DOHH2 (cell line): Measurements from ENCODE around the gene CDKAL1.

ENCODE experiments used
- H3F3A ChIP-seq: fragments of 200-600 bp; sonication (generic), shearing (Covaris generic); 2 replicates; pipeline ENCODE4 v1.6.0; 2016; ENCODE audit warnings: antibody characterized with exemption, mild to moderate bottlenecking; ENCODE audit not compliant: control insufficient read depth, insufficient read depth
- H3K27ac ChIP-seq: fragments of 200-600 bp; sonication (generic); 2 replicates; pipeline ENCODE4 v1.5.1; 2014; ENCODE audit warnings: low read depth, mild to moderate bottlenecking, low read length, moderate library complexity
- H3K27me3 ChIP-seq: fragments of 200-600 bp; sonication (generic); 2 replicates; pipeline ENCODE4 v1.6.1; 2014; ENCODE audit warnings: mild to moderate bottlenecking, low read length, mixed read lengths; ENCODE audit not compliant: control insufficient read depth
- H3K36me3 ChIP-seq: fragments of 200-600 bp; sonication (generic); 2 replicates; pipeline ENCODE4 v1.6.1; 2014; ENCODE audit warnings: mild to moderate bottlenecking, low read length, moderate library complexity, mixed read lengths; ENCODE audit not compliant: control insufficient read depth
- H3K4me1 ChIP-seq: fragments of 200-600 bp; sonication (generic); 2 replicates; pipeline ENCODE4 v1.6.1; 2014; ENCODE audit warnings: mild to moderate bottlenecking, low read length, mixed read lengths; ENCODE audit not compliant: control insufficient read depth
- H3K4me2 ChIP-seq: fragments of 200-600 bp; sonication (generic); 2 replicates; pipeline ENCODE4 v1.6.0; 2014; ENCODE audit warnings: mild to moderate bottlenecking, low read length, moderate library complexity
- H3K4me3 ChIP-seq: fragments of 200-600 bp; sonication (generic); 2 replicates; pipeline ENCODE4 v1.5.1; 2014; ENCODE audit warnings: mild to moderate bottlenecking, low read length, mixed read lengths
- H3K79me2 ChIP-seq: fragments of 200-600 bp; sonication (generic); 2 replicates; pipeline ENCODE4 v1.6.1; 2014; ENCODE audit warnings: mild to moderate bottlenecking, low read length, mixed read lengths; ENCODE audit not compliant: control insufficient read depth
- H3K9me2 ChIP-seq: fragments of 200-600 bp; sonication (generic); replicated peaks from 2 replicates; pipeline ENCODE4 v1.6.1; 2014; ENCODE audit warnings: mild to moderate bottlenecking, low read length, mixed read lengths; ENCODE audit not compliant: control insufficient read depth
- H3K9me3 ChIP-seq: fragments of 200-600 bp; sonication (generic); 2 replicates; pipeline ENCODE4 v1.6.1; 2014; ENCODE audit warnings: antibody characterized with exemption, low read length, mixed read lengths; ENCODE audit not compliant: control insufficient read depth, insufficient read depth
- H4K20me1 ChIP-seq: fragments of 200-600 bp; sonication (generic); 2 replicates; pipeline ENCODE4 v1.6.0; 2014; ENCODE audit warnings: low read depth, mild to moderate bottlenecking, antibody characterized with exemption, low read length, moderate library complexity; ENCODE audit not compliant: control insufficient read depth, insufficient read depth
- CTCF ChIP-seq: fragments of 200-600 bp; sonication (generic); IDR thresholded peaks from one replicate; pipeline ENCODE4 v1.5.1; 2014; ENCODE audit warnings: antibody characterized with exemption, mild to moderate bottlenecking, low read depth, low read length; ENCODE audit not compliant: poor library complexity, severe bottlenecking
- EZH2phosphoT487 ChIP-seq: fragments of 200-600 bp; sonication (generic); IDR thresholded peaks from 2 replicates; pipeline ENCODE4 v1.6.1; 2017; ENCODE audit warnings: borderline replicate concordance, mild to moderate bottlenecking, antibody characterized with exemption, low read length, moderate library complexity, mixed read lengths

CDKAL1 gene

GRCh38 chr6:20633566-20634340, 99.5 kb downstream of the CDKAL1 start:
- Histone ChIP-seq H3K4me2 (no peak overlapping the region), H3K9me3 (no peaks in the 10 kb centered on the region), H3K4me3 (no peak overlapping the region), H3K4me1 (no peaks in the 10 kb centered on the region), H3K27me3 (no peaks in the 10 kb centered on the region), H3K79me2 (no peaks in the 10 kb centered on the region; the same call in 1 of the 2 replicates), H3K36me3 (no peaks in the 10 kb centered on the region), H3K27ac (no peak overlapping the region), H3K9me2 (no peaks in the 10 kb centered on the region), H4K20me1 (no peaks in the 10 kb centered on the region), H3F3A (no peaks in the 10 kb centered on the region)
- TF ChIP-seq CTCF = no peak
- no peak for TF ChIP-seq EZH2phosphoT487

DNA sequence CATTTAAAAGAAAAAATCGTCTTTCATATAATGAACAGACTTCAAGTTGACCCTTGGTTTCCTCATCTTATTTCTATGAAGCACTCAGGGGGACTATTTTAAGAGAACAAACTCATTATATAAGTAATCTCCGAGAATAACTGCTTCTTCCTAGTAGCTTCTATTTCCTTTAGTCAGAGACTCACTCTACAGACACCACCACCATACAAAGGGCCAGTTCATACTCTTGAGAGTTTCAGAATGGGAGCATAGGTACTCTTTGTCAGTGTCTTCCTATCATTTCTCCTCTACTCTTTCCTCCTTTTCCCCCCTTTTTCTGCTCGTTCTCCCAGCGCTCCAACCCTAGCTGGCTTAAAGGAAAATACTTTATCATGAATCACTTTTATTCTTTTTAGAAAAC, 104.9 kb downstream of the CDKAL1 start:
- Histone ChIP-seq H3K9me3 (no peaks in the 10 kb centered on the region), H3K27me3 (no peaks in the 10 kb centered on the region), H3K4me1 (no peaks in the 10 kb centered on the region), H3K4me2 (no peak overlapping the region), H3K27ac (no peak overlapping the region), H3F3A (no peaks in the 10 kb centered on the region), H3K4me3 (no peak overlapping the region), H3K36me3 (no peaks in the 10 kb centered on the region), H3K79me2 (no peaks in the 10 kb centered on the region), H3K9me2 (no peaks in the 10 kb centered on the region), H4K20me1 (no peaks in the 10 kb centered on the region)
- TF ChIP-seq CTCF (no peak), EZH2phosphoT487 (no peak)

DNA sequence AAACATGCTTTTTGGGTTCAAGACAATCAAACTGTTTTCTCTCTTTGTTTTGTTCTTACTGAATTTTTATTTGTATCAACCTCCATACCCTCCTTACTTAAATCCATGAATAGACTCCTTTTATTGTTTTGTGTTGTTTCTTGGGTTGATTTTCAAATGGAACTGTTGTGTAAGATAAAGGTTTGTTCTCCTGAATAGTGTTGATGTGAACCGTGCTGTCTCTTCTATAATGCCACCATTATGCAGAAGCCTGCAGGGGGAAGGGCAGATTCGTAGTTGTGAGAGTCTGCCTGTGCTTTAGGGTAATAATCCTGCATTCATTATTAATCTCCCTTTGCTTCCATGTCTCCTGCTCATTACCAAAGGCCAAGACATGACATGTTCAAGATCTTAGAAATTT, 105.9 kb downstream of the CDKAL1 start:
- TF ChIP-seq CTCF = no peak
- TF ChIP-seq EZH2phosphoT487 = no peak
- Histone ChIP-seq H3K4me2 (no peak overlapping the region), H3K79me2 (no peaks in the 10 kb centered on the region), H4K20me1 (no peaks in the 10 kb centered on the region), H3K4me1 (no peaks in the 10 kb centered on the region), H3K27ac (no peak overlapping the region), H3K9me2 (no peaks in the 10 kb centered on the region), H3K9me3 (no peaks in the 10 kb centered on the region), H3K4me3 (no peak overlapping the region), H3K27me3 (no peaks in the 10 kb centered on the region), H3F3A (no peaks in the 10 kb centered on the region), H3K36me3 (no peaks in the 10 kb centered on the region)
